Left renal pelvis (tissue), 4 donors: ENCODE measurements around the gene SLC9A9. TPM values are rescaled to one million over a fixed set of nuclear protein-coding genes. Genes with fewer than 3 reads are reported as not detected.

Experiments used
- DNase-seq, 4 donors: peaks; one replicate each; pipeline ENCODE4 v3.0.0-alpha.2; 2013; ENCODE audit warnings: low read depth in 4 of 4, low spot score in 3 of 4
- polyA plus RNA-seq, 4 donors: library from polyadenylated mRNA; unstranded; fragments of 120-200 nt; gene quantifications; one replicate each; pipeline ENCODE4 v1.2.1, GENCODE V29; 2013; ENCODE audit not compliant: insufficient read length in 4 of 4

SLC9A9 gene
- polyA plus RNA-seq, 4 donors: 4.4 to 12.8 (median 6.4) TPM

- no peak for DNase-seq
Measured at GRCh38 chr3:143273975-143274690, 574.1 kb downstream of the SLC9A9 start.

DNA sequence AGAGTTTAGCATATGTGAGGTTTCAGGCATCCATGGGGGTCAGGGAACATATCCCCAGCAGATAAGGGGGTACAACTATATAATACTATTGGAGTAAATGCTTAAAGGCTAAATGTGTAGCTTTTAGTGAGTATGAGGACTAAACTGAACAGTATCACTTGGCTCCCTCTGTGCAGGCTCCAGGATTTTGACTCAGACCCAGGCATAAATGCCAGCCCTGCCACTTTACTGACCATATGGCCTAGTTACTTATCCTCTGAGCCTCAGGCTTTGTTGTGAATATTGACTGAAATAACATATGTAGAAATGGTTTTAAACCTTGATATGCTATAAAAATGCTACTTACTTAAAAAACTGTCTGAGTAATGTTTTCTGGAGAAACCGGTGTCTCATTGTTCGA, 577.1 kb downstream of the SLC9A9 start:
- no peak for DNase-seq

GRCh38 chr3:143269741-143270140, 578.5 kb downstream of the SLC9A9 start:
- no peak for DNase-seq

DNA sequence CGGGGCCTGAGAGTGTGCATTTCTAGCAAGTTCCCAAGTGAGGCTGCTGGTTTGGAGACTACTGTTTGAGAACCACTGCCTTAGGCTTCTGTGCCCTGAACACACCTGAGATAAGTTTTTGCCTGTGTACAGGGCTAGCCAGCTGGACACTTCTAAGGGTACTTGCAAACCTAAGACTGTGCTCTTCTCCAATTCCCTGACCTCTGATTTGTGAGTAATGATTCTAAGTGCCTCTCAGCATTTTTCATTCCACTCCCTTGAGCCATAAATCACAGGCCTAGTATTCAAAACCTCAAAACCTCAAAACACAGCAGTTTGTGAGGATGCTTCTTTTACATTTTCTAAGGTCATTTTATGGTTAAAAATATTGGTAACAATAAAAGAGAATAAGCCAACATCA, 580.3 kb downstream of the SLC9A9 start:
- no peak for DNase-seq

DNA sequence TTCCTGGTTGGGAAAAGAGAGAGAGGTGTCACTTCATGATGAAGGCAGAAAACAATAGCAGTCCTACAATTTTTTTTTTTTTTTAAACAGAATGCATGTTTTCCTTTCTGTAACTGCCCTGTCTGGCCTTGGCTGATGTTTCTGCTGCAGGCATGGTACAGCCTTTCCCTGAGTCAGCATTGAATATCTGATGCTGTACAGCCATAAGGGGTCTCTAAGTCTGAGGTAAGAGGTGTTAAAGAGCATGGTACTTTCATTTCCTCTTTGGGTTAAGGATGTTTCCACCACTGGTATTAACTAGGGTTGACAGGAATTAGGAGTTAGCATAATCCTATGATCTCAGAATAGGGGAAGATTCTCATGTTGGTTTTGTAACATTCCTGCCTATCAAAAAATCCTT, 581.3 kb downstream of the SLC9A9 start:
- DNase-seq: no peak

- DNase-seq: no peak
Measured at GRCh38 chr3:143266511-143266910, 581.8 kb downstream of the SLC9A9 start.

- no peak for DNase-seq
Measured at GRCh38 chr3:143265501-143266070, 582.7 kb downstream of the SLC9A9 start.

GRCh38 chr3:143263852-143264513, 584.3 kb downstream of the SLC9A9 start:
- DNase-seq: no peak

- DNase-seq: no peak
Measured at GRCh38 chr3:143261848-143262247, 586.4 kb downstream of the SLC9A9 start.

- no peak for DNase-seq
Measured at GRCh38 chr3:143258692-143259091, 589.6 kb downstream of the SLC9A9 start.

GRCh38 chr3:143256416-143256815, 591.9 kb downstream of the SLC9A9 start:
- no peak for DNase-seq

GRCh38 chr3:143255739-143256138, 592.5 kb downstream of the SLC9A9 start:
- DNase-seq: no peak

GRCh38 chr3:143252931-143253330, 595.3 kb downstream of the SLC9A9 start:
- no peak for DNase-seq

DNA sequence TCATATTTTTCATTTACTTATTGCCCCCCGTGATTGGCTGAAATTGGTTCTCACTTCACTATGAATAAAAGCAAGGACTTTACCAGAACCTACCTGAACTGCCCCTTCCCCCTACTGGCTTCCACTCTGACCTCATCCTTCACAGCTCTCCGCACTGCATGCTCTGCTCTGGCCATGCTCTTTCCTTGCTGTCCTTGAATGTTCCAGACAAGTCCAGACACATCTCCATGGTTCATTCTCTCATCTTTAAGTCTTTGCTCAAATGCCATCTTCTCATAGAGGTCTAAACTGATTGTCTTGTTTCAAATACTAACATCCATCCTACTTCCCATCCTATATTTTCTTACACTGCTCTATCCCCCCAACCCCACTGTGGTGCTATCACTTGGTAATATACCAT, 599.3 kb downstream of the SLC9A9 start:
- no peak for DNase-seq

DNA sequence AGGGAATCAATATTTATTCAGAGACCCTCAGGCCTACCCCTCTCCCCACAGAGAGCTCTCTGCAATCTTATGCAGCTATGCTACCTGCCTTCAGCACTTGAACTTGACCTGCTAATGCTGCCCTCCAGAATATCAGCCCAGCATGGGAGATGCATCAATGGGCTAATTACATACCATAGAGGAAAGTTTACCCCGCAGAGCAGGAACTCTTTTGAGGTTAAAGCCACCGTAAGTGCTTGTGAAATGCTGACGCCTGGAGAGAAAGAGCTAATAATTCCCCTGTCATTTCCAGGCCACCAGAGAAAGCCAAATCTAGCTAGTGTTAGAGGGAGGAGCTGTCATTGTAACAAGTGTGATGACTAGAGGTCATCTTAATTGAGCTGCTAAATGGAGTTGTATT, 601.2 kb downstream of the SLC9A9 start:
- DNase-seq: no peak

DNA sequence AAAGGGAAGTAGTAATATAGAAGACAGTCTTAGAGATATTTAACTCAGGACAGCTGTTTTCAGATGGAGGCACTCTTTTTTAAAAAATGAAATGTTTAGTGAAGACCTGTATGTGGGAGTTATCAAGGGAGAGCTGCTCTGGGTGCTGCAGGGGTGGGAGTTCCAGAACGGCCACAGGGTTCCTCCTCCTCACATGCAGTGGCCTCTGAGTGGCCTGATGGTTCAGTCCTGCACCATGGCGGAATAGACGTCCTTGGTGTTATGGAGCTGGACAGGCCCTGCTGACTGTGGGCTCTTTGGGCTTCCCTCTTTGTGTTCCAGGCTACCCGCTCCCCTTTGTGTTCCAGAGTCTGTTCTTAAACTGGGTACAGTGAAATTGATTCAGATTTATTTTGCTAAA, 602.6 kb downstream of the SLC9A9 start:
- no peak for DNase-seq

DNA sequence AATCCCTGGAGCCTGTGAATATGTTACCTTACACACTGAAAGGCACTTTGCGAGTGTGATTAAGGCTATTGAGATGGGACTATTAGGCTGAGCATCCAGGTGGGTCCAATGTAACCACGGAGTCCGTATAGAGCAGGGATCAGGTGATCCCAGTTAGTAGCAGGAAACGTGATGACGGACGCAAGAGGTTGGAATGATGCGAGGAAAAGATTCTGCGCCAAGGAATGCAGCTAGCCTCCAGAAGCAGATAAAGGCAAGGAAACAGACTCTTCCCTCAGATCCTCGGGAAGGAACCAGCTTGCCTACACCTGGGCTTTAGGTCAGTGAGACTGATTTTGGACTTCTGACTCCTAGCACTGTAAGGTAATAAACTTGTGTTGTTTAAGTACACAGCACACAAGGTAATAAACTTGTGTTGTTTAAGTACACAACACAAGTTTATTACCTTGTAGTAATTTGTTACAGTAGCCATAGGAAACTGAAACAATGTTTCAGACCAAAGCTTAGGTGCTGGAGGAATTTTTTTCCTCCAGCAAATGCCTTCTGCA, 603.7 kb downstream of the SLC9A9 start:
- no peak for DNase-seq

DNA sequence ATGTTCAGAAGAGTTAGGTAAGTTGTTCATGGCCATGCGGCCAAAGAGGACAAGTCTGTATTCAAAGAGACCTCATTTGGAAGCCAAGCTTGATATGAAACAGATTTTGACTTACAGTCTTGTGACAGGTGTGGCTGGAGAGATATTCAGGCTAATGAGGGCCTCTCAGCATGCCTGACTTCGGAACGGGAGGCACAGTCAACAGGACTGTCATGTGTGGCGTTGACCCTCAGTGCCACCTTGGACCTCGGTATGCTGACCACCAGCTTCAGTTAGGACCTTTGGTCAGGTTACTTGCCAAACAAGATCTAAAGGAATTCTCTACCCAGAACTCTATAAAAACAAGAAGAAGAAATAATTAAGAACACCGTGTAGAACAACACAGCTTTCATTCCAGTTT, 604.6 kb downstream of the SLC9A9 start:
- no peak for DNase-seq

DNA sequence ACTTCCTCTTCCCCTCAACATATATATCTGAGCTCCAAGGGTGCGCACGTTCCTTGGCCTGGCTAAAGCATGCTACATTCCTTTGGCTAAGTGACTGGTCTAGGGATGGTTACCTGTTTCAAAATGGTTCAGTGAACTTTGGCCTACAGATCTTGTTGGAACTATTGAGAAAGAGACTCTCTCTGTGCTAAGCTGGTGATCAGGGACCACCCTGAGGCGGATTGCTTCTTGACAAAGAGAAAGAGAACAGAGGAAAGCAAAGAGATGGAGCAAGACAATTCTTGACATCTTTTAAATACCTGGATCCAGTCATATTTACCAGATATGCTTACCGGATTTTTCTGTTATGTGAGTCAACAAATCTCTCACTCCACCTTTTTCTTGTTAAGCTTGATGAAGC, 605.6 kb downstream of the SLC9A9 start:
- no peak for DNase-seq

- no peak for DNase-seq
Measured at GRCh38 chr3:143242101-143242500, 606.2 kb downstream of the SLC9A9 start.

- DNase-seq: no peak
Measured at GRCh38 chr3:143241481-143241951, 606.8 kb downstream of the SLC9A9 start.

DNA sequence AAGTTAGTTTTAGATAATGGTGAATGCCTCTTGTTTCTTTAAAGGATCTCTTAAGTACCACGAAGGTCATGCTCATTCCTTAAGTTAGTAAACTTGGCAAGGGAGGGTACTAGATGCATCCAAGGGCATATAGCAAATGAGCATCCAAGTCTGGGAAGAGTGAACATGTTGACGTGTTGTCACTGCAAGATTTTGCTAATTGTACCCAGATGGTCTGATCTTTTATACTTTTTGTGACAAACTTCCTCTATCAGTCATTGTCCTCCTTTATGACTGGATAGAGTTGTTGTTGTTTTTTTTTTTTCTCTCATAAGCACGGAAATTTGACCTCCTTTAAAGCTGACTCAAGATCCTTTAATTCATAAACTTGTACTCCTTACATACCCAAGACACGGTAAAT, 607.4 kb downstream of the SLC9A9 start:
- DNase-seq: no peak
